Activated CD4-positive, alpha-beta T cell treated with anti-CD3 and anti-CD28 coated beads, Interleukin-2, Interleukin-6, amounts not matched to agents 100 ng/mL and 50 ng/mL, durations not matched to agents 16 hours and 8 hours (primary cell): ENCODE data around the gene PPP4C.
A peak's percentile ranks its signal among the peaks of the same experiment; 100 is the strongest.
"Not testable (repeated sequence)": the region's sequence is repeated elsewhere in the genome, so short reads cannot be mapped to it uniquely, and the experiment has no call there.

Source experiments
- DNase-seq: peaks from one replicate; pipeline ENCODE4 v3.0.0-alpha.2; 2020

The PPP4C gene

DNA sequence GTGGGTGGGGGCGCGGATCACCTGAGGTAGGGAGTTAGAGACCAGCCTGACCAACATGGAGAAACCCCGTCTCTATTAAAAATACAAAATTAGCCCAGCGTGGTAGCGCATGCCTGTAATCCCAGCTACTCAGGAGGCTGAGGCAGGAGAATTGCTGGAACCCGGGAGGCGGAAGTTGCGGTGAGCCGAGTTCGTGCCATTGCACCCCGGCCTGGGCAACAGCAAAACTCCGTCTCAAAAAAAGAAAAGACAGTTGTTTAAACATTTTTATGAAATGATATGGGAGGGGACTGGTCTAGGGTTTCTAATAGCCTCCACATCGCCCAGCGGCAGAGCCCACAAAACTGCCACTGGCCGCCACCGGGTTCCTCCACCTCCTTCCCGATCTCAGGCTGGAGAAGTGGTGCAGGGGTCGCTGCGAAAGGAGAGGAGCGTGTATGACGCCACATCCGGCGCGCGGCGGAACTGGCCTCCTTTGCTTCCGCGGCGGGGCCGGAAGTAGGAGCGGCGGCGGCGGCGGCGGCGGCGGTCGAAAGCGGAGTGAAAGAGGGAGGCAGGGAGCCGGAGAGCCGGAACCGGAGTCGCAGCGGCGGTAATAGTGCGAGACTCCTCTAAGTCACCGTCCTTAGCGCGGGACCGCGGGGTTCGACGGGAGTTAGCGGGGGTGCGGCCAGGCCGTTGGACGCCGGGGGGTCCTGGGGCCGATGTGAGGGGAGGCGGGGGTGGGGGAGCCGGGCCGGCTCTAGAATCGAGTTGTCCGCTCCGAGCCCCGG lies at the start of gene PPP4C:
PPP4C (plus strand) TSS at position 492 of the 773 bp plus-strand sequence. CDS start 384 bp downstream, outside the sequence.
- peak; percentile 92 for DNase-seq

DNA sequence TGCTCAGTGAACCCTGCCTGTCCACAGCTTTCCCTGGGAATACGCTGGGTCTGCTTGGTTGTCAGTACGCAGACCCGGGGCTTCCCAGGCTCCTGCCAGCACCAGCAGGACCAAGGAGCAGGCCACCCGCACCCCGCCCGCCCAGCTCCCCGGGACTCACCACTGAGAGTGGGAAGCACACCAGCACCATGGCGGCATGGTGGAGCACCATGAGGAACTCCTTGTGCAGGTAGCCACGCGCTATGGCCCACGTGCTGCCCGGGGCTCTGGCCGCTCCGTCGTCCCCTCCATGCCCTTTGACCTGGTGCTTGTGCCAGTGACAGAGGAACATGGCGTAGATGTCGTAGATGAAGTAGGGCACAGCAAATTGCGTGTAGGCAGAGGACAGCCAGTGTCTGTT lies 49.3 kb upstream of the PPP4C start:
- no peak for DNase-seq

DNA sequence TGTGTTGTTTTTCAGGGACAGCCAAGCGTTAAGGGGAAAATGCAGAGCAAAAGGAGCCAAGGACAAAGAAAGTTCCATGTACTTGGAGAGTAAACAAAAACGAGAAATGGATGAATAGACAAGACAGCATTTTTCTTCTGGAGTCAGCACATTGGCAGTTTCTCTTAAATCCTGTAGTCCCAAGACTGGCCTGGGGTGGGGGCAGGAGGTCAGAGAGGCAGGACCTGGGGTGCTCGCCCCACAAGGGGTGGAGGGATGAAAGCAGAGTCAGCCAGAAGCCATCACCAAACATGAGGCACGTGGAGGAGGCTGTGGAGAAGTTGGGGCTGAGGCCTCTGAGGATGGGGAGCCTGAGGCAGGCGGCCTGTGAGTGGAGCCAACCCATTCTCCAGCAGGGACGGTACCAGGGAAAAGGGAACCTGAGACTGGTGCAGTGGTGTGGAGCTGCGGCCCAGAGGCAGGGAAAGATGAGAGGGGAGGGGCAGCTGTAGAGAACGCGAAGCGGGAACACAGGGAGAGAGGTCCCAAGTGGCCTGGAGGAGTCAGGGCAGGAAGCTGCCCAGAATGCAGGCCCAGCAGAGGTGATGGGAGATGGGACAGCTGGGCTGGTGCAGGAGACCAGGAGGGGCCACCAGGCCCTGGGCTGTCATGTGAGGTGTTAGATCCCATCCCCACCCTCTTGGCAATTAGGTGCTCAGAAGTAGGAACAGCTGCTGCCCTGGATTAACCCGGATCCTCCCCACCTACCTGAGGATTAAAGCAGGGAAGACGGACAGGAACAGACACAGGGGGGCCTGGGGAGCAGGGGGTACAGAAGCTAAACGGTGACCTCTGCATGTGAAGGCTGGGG lies 48.0 kb upstream of the PPP4C start:
- no peak for DNase-seq

DNA sequence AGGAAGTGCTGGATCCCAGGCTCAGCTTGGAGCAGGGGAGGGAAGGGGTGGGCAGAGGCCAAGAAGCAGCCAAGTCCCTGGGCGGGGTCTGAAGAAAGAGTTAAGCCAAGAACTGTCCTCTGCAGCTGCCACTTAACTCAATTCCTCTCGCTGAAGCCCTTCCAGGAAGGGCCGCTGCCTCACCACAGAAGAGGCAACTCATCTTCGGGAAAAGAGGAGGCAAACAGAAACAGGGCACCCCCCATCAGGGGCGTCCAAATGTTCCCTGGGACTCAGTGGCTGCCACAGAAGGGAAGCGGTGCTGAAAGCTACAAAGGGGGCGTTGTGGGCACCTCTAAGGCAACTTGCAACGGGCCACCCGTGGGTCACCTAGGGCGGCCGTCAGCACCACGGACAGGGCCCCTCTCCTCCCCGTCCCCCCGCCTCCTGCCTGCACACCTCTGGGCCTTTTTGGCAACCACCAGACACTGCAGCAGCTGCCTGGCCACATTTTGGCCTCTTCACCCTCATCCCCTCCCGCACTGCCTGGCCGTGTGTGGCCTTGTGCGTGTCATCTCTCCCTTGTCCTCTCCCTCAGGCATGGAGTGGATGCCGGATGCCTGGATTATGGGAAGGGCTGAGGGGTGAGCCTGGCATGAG lies 47.2 kb upstream of the PPP4C start:
- no peak for DNase-seq

DNA sequence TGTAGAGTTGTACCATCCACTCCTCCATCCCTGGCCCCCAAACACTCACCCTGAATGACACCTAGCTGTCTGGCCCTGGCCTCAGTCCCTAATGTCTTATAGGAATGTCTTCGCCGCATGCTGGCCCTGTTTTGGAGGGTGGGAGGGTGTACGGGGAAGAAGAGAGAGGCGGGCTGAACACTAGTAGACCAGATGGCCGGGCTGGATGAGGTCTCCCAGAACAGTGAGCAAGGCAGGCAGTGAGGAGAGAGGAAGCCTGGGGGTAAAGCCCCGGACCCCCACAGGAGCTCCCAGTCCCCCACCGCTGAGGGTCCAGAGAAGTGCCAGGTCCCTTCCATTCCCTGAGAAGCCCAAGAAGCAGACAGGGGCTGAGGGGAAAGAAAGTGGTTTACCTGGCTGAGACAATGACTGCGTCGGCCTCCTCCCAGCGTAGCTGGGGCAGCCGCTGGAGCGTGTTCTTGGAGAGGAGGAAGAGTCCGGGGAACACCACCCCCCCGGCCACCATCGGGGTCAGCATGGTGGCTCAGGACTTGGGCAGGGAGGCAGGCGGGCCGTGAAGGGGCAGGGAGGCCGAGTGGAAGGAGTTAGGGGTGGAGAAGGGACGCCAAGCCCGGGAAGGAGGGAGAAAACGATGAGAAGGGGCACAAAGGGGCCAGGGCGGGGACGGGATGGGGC lies 45.6 kb upstream of the PPP4C start:
- no peak for DNase-seq

- no peak for DNase-seq
Observed at GRCh38 chr16:30030841-30031413, 44.9 kb upstream of the PPP4C start, which contains the start of gene TLCD3B. TLCD3B (minus strand) TSS chr16:30031271; CDS start chr16:30030527, 744 bp downstream.

DNA sequence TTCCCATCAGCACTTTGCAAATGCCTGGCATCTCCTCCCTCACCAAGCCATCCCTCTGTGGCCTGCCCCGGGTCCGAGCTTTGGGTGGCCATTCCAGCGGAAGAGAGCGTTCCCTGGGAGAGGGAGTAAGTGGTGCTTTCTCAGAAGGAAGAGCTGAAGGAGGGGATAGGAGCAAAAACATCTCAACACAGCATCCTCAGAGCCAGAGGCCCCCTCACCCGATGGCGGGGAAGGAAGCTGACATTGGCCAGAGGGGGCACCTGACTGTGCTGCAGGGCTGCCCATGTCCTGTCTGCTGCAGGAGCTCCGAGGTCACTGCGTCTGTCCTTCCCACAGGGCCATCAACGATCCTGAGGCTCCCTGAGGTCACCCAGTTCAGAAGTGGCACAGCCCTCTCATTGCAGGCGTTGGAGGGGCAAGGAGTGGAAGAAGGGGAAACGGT lies 44.3 kb upstream of the PPP4C start:
- no peak for DNase-seq

- peak; percentile 81 for DNase-seq
Observed at GRCh38 chr16:30032083-30032819, 43.5 kb upstream of the PPP4C start.

- DNase-seq, result peak; percentile 24
Observed at GRCh38 chr16:30033270-30033669, 42.5 kb upstream of the PPP4C start.

DNA sequence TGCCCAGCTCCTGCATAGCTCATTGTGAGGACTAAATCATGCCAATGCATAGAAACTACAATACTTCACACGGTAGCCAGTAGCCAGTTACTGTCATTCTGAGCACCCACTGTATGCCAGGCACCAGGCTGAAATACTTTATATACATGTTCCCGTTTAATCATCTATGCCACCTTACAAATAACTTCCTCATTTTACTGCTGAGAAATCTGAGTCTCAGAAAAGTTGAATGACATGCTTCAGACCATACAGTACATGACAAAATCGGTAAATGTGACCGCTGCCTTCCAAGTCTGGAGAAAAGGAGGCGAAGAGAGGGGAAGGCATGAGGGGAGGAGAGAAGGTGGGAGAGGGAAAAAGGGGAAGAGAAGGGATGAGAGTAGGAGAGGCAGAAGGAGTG lies 35.6 kb upstream of the PPP4C start:
- DNase-seq, result no peak

GRCh38 chr16:30040690-30041089 lies 35.1 kb upstream of the PPP4C start:
- not testable (repeated sequence) for DNase-seq

DNA sequence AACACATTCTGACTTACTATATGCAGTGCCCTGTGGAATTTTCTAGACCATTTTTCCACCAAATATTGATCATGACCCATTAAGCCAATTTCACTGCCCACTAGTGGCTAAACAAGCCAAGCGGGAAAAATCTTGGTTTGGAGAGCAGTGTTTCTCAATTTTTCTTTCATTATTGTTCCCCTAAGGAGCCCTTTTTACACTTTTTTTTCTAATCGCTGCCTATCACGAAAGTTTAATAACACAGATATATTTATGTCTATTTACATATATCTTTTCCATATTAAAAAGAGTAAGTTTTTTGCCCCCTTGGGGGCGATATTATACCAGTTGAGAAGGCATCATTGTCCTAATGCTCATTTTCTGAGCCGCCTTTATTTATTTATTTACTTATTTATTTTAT lies 34.0 kb upstream of the PPP4C start:
- no peak for DNase-seq

DNA sequence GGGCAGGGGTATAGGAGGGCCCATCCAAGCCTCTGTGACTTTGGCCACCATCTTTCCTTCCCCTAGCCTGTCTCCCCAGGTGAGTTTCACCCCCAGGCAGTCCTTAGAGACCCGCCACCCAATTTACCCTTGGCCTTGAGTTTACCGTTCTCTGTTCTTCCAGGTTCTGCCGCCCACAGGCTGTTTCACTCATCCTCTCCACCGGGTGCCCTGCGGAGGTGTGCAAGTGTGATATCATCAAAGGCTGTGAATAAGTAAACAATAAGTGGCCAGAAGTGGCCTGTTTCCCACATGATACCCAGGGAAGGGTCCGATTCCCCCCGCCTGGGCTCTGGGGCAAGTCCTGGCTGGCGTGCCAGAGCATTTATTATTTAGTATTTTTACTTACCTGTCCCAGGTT lies 29.6 kb upstream of the PPP4C start:
- no peak for DNase-seq

DNA sequence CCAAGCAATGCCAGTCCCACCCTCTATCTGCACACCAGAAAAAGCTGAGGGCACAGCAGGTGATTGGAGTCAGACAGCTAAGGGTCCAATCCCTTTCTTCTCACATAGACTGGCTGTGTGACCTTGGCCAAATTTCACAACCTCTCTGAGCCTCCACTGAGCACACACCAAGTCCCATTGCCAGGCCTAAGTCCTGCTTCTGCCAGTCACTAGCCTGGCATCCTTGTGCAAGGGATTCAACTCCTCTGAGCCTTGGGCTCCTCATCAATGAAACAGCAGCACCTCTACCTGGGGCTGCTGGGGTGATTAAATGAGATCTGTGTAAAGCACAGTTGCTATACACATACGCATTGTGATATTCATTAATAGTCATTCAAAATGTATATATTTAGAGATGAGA lies 29.2 kb upstream of the PPP4C start:
- DNase-seq, result no peak

DNA sequence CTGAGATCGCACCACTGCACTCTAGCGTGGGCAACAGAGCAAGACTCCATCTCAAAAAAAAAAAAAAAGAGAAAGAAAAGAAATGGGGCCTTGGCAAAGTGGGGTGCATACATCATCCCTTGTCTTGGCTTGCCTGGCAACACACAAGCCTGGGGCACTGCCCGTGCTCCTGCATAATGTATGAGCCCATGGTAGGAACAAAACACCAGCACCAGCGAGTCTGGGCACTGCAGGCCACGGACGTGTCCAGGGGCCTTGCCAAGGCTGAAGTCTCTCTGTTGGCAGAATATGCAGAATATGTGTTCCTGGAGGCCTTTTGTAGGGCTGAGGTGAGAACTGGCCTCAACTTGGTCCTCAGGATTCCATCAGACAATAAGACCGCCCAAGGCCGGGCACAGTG lies 25.9 kb upstream of the PPP4C start:
- DNase-seq, result no peak

DNA sequence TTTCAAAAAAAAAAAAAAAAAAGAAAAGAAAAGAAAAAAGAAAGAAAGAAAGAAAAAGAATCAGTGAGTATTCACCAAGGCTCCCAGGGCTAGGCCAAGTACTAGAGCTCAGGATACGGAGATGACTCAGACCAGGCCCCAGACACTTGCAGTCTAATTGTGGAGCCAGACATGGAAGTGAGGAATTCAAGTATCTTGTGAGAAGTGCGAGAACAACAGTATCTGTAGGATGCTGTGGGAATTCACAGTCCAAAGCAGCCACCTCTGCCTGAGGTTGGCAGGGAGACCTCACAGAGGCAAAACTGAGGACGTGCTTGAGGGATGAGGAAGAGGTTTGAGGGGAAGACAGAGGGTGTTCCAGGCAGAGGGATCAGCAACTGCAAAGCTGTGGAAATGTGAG lies 24.3 kb upstream of the PPP4C start:
- DNase-seq, result no peak

DNA sequence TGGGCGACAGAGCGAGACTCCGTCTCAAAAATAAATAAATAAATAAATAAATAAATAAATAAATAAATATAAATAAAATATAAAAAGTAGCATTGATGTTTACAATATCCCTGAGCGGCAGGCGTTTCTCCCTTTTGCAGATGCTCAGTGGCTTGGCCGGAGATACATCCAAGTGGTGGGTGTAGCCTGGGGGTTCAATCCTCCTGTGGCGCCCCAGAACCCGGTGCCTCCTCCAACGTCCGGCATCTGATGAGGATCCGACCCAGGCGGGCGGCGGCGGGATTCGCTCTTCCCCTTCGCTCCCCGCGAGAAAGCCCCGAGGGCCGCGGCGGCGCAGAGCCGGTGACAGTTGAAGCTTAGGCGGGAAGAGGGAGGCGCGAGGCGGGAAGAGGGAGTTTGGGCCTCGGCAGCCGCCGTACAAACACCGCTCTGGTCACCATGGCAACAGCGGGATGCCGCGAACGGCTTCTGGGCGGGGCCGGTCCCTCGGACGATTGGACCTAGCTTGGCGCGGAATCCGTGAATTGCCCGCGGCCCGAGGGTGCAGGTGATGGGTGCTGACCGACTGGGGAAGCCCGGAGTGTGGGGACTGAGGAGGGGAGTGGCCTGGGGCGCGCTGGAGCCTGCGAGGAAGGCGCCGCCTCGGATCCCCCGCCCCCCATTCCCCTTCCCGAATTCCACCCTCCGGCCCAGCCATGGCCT lies 23.0 kb upstream of the PPP4C start:
- DNase-seq, result peak; percentile 96

DNA sequence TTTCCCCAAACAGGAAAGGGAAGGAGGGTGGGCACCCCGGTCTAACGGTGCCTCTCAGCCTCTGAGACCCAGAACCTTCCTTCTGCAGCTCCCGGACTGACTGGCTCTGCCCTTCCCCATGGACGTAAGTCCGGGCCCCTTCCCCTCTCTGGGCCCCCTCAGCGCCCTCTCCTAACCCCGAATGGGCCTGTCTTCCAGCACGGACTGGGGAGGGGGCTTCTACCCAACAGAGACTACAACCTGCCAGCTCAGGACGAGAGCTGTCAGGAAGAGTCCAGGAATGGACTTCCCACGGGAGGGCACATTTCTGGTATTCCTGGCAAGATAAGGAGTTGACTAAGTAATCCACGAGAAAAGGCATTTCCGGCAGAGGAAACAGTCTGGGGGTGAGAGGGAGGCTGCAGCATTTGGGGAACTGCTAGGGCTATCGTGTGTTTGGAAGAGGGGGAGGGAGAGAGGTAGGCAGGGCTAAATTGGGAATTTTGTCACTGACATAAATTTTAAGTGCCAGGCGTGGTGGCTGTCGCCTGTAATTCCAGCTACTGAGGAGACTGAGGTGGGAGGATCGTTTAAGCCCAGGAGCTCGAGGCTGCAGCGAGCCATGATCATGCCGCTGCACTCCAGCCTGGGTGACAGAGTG lies 22.3 kb upstream of the PPP4C start:
- DNase-seq, result no peak

DNA sequence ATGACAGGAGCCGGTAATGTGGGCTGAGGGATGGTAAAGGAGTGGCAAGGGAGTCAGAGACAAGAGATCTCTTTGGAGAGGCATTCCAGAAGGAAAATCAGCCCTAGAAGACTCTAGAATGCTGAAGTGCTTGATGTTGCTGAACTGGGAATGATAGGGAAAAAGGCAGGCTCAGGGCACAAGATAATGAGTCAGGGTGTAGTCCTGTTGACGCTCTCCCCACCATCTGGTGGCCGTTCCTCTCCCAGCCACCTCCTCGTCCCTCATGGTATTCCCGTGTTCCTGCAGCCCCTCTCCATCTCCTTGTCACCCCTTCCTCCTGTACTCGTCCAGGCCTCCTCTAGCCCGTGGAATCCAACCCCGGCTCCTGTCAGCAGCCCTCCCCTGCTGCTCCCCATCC lies 21.3 kb upstream of the PPP4C start:
- no peak for DNase-seq

DNA sequence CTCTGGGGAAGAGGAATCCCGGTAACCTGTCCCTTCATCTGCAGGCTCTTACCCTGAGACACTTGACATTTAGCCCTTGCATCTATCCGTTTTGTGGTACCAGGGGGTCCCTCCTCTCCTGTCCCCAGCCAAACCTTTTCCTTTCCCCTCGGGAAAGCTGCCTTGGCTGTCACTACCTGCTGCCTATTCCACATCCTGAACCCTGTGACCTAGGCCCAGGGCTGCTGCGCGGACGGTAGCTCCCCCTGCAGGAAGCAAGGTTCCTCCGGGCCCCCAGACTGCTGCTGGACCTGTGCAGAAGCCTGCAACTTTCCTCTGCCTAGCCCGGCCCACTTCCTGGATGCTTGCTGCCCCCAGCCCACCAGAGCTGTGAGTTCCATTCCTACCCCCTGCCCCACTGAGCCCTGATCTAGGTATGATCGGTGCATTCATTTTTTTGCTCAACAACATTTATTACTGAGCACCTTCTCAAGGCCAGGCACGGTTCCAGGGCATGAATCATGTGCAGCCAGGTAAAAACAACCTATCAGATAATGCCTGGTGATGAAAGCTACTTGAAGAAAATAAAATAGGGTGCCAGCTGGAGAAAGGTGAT lies 20.7 kb upstream of the PPP4C start:
- DNase-seq, result peak; percentile 63
